Suprapubic skin (tissue), 4 donors: ENCODE data around the gene VSX2. TPM values are rescaled to one million over a fixed set of nuclear protein-coding genes. Genes with fewer than 3 reads are reported as not detected.
A peak's percentile ranks its signal among the peaks of the same experiment; 100 is the strongest.

Experiments used
- DNase-seq, 2 donors: peaks; one replicate each; pipeline ENCODE4 v3.0.0-alpha.2; 2019; ENCODE audit warnings: low spot score in 2 of 2
- H3K27ac ChIP-seq: fragments of 200-600 bp; sonication (generic); one replicate; pipeline ENCODE4 v1.5.1; 2019
- H3K27me3 ChIP-seq: fragments of 200-600 bp; sonication (generic); one replicate; pipeline ENCODE4 v1.5.1; 2019
- H3K36me3 ChIP-seq: fragments of 200-600 bp; sonication (generic); one replicate; pipeline ENCODE4 v1.5.1; 2019
- H3K4me1 ChIP-seq: fragments of 200-600 bp; sonication (generic); one replicate; pipeline ENCODE4 v1.5.1; 2019
- H3K4me3 ChIP-seq: fragments of 200-600 bp; sonication (generic); one replicate; pipeline ENCODE4 v1.5.1; 2019; ENCODE audit warnings: mild to moderate bottlenecking
- H3K9me3 ChIP-seq: fragments of 200-600 bp; sonication (generic); one replicate; pipeline ENCODE4 v1.5.1; 2019
- CTCF ChIP-seq, 2 donors: fragments of 200-600 bp in 1 of 2; fragments of 450-650 bp in 1 of 2; sonication (generic) in 1 of 2; IDR thresholded peaks; one replicate each; pipeline ENCODE4 v1.5.1; 2016 to 2019; ENCODE audit warnings: antibody characterized with exemption in 2 of 2, mild to moderate bottlenecking in 1 of 2, moderate library complexity in 1 of 2
- EP300 ChIP-seq: sonication (generic); formaldehyde crosslinking; IDR thresholded peaks from one replicate; pipeline ENCODE4 v1.6.1; 2017; ENCODE audit warnings: antibody characterized with exemption
- POLR2A ChIP-seq, 2 donors: fragments of 450-650 bp; IDR thresholded peaks; one replicate each; pipeline ENCODE4 v1.6.1; 2017; ENCODE audit warnings: antibody characterized with exemption in 2 of 2, mild to moderate bottlenecking in 2 of 2, moderate library complexity in 2 of 2
- POLR2AphosphoS5 ChIP-seq, 3 donors: sonication (generic); formaldehyde crosslinking; IDR thresholded peaks; one replicate each; pipeline ENCODE4 v1.6.1; 2017; ENCODE audit warnings: antibody characterized with exemption in 3 of 3
- WGBS: methylation state at CpG from one replicate; pipeline ENCODE4 v1.1.5; 2018; 5-methylcytosine and 5-hydroxymethylcytosine counted together
- total RNA-seq, 4 donors: library from RNA; depleted of rRNA; stranded (reverse); fragments of >200 nt; gene quantifications; one replicate each; pipeline ENCODE4 v1.1.0, GENCODE V29; 2016

Gene VSX2
- total RNA-seq, 4 donors from 2014 or later, result not detected

- H3K4me3 ChIP-seq, result peak overlapping the region; percentile 33
- no peak for TF ChIP-seq POLR2AphosphoS5 (IDR thresholded peaks at IDR 0.05)
- no peak for TF ChIP-seq POLR2A (IDR thresholded peaks at IDR 0.05)
- no peak for TF ChIP-seq EP300
- peaks cover 26% of the 10 kb centered on the region for H3K4me1 ChIP-seq
- DNase-seq, result no peak
- peaks cover 93% of the 10 kb centered on the region for H3K27me3 ChIP-seq
- no peaks in the 10 kb centered on the region for H3K36me3 ChIP-seq
- H3K27ac ChIP-seq, result no peak overlapping the region
- WGBS, result 2% methylated on average over 47 of the region's 80 CpGs
- no peaks in the 10 kb centered on the region for H3K9me3 ChIP-seq
Measured at GRCh38 chr14:74240794-74241651, 1.8 kb downstream of the VSX2 start.

GRCh38 chr14:74241652-74242017, 2.4 kb downstream of the VSX2 start:
- Histone ChIP-seq H3K27ac (no peak overlapping the region), H3K27me3 (peaks cover 100% of the 10 kb centered on the region), H3K36me3 (no peaks in the 10 kb centered on the region), H3K4me1 (peaks cover 26% of the 10 kb centered on the region), H3K4me3 (peak overlapping the region; percentile 33), H3K9me3 (no peaks in the 10 kb centered on the region)
- 12% methylated on average over 14 of the region's 14 CpGs for WGBS
- TF ChIP-seq CTCF (IDR thresholded peaks at IDR 0.05), result no peak
- no peak for TF ChIP-seq POLR2AphosphoS5 (IDR thresholded peaks at IDR 0.05)
- TF ChIP-seq POLR2A (IDR thresholded peaks at IDR 0.05), result no peak
- TF ChIP-seq EP300, result no peak
- no peak for DNase-seq

GRCh38 chr14:74242021-74242779, 3.0 kb downstream of the VSX2 start:
- TF ChIP-seq EP300, result no peak
- Histone ChIP-seq H3K36me3 (no peaks in the 10 kb centered on the region), H3K4me1 (peaks cover 26% of the 10 kb centered on the region), H3K27me3 (peaks cover 100% of the 10 kb centered on the region), H3K4me3 (no peak overlapping the region), H3K27ac (no peak overlapping the region), H3K9me3 (no peaks in the 10 kb centered on the region)
- WGBS, result 15% methylated on average over 28 of the region's 28 CpGs
- DNase-seq, result no peak

GRCh38 chr14:74242780-74243042, 3.5 kb downstream of the VSX2 start:
- Histone ChIP-seq H3K27me3 (peaks cover 100% of the 10 kb centered on the region), H3K4me3 (no peak overlapping the region), H3K9me3 (no peaks in the 10 kb centered on the region), H3K4me1 (peaks cover 26% of the 10 kb centered on the region), H3K27ac (no peak overlapping the region), H3K36me3 (no peaks in the 10 kb centered on the region)
- DNase-seq, result no peak
- TF ChIP-seq POLR2A (IDR thresholded peaks at IDR 0.05) (no peak), EP300 (no peak), POLR2AphosphoS5 (IDR thresholded peaks at IDR 0.05) (no peak)
- 29% methylated on average over 4 of the region's 4 CpGs for WGBS

- Histone ChIP-seq H3K27me3 (peaks cover 97% of the 10 kb centered on the region), H3K27ac (no peak overlapping the region), H3K4me3 (no peak overlapping the region), H3K36me3 (no peaks in the 10 kb centered on the region), H3K4me1 (peaks cover 26% of the 10 kb centered on the region), H3K9me3 (no peaks in the 10 kb centered on the region)
- no peak for TF ChIP-seq CTCF (IDR thresholded peaks at IDR 0.05)
- TF ChIP-seq POLR2A (IDR thresholded peaks at IDR 0.05), result no peak
- TF ChIP-seq EP300, result no peak
- TF ChIP-seq POLR2AphosphoS5 (IDR thresholded peaks at IDR 0.05), result no peak
- 25% methylated on average over 5 of the region's 5 CpGs for WGBS
- DNase-seq, result no peak
Measured at GRCh38 chr14:74243051-74243450, 3.8 kb downstream of the VSX2 start.

- Histone ChIP-seq H3K36me3 (no peaks in the 10 kb centered on the region), H3K4me1 (peaks cover 26% of the 10 kb centered on the region), H3K27me3 (peaks cover 86% of the 10 kb centered on the region), H3K27ac (no peak overlapping the region), H3K9me3 (no peaks in the 10 kb centered on the region), H3K4me3 (no peak overlapping the region)
- DNase-seq, result no peak
- 29% methylated on average over 3 of the region's 3 CpGs for WGBS
- no peak for TF ChIP-seq CTCF (IDR thresholded peaks at IDR 0.05)
- TF ChIP-seq POLR2A (IDR thresholded peaks at IDR 0.05), result no peak
- no peak for TF ChIP-seq POLR2AphosphoS5 (IDR thresholded peaks at IDR 0.05)
- no peak for TF ChIP-seq EP300
Measured at GRCh38 chr14:74244115-74244514, 4.9 kb downstream of the VSX2 start.
